ENCODE data around the gene TMEM132C. TPM values are rescaled to one million over a fixed set of nuclear protein-coding genes. Genes with fewer than 3 reads are reported as not detected.

The TMEM132C gene
- total and polyA plus RNA-seq, 2 of the 8 experiments (the other 6 are each of a cell fraction or from before 2014, with no cell fraction given), result 0.23 to 0.76 TPM

DNA sequence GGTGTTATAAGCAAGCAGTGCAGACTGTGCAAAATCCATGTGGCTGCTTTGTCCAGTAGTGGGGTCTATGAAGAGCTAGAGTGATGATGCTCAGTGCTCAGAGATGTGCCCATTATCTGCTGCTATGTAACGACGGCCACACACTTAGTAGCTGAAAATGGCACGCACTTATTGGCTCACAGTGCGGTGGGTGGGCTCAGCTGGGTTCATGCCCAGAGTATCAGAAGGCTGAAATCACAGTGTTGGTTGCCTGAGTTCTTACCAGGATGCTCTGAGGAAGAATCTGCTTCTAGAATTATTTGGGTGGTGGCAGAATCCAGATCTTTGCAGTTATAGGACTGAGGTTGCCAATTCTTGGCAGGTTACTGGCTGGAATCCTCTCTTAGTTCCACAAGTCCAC, 432.1 kb downstream of the TMEM132C start:
- no peak overlapping the region for H2BK20ac ChIP-seq (ENCODE audit: low read length)
- no peaks in the 10 kb centered on the region for H4K20me1 ChIP-seq (replicated peaks in 1 of 2; ENCODE audit: control insufficient read depth in 1 of 2, insufficient read depth in 2 of 2, low read length in 2 of 2)
- peaks cover 0 to 3% (median under 1%) of the 10 kb centered on the region in 4 experiments; a peak in 2 of 7 replicates for H3K4me1 ChIP-seq (replicated peaks in 1 of 4; ENCODE audit: control insufficient read depth in 3 of 4, insufficient read depth in 4 of 4, low read length in 3 of 4)
- H4K91ac ChIP-seq (replicated peaks; ENCODE audit: insufficient read length, low read length), result no peak overlapping the region
- H3K4me2 ChIP-seq (ENCODE audit: insufficient read depth in 1 of 2, low read depth in 2 of 2, low read length in 2 of 2), result no peak overlapping the region
- H2BK5ac ChIP-seq (ENCODE audit: low read depth, low read length), result no peak overlapping the region
- H3K18ac ChIP-seq (ENCODE audit: extremely low read depth, low read length), result no peak overlapping the region
- ChIA-PET POLR2A (ENCODE audit: partially characterized antibody) (no interaction called here), CTCF (ENCODE audit: partially characterized antibody) (no interaction called here)
- H3K27ac ChIP-seq (ENCODE audit: low read depth, low read length), result no peak overlapping the region
- no peak overlapping the region for H2AK5ac ChIP-seq (ENCODE audit: low read depth, low read length)
- 93% methylated on average over 4 of the region's 4 CpGs; no CpG with 5 or more reads in 1 of the 2 experiments for WGBS, 2 experiments (ENCODE audit: extremely low coverage in 1 of 2, insufficient coverage in 1 of 2, insufficient read length in 1 of 2, insufficient replicate concordance in 2 of 2, low coverage in 1 of 2, low lambda C conversion rate in 2 of 2, missing lambda C conversion rate in 1 of 2)
- H3K56ac ChIP-seq (replicated peaks; ENCODE audit: insufficient read length, low read depth, low read length), result no peak overlapping the region
- DNase-seq (ENCODE audit: low read depth in 1 of 2, low spot score in 2 of 2), result no peak
- H4K8ac ChIP-seq (ENCODE audit: extremely low read depth, insufficient read depth, low read length), result no peak overlapping the region
- H3K4ac ChIP-seq (replicated peaks; ENCODE audit: insufficient read length, low read depth, low read length), result no peak overlapping the region
- H3K79me2 ChIP-seq (ENCODE audit: control insufficient read depth in 1 of 2, insufficient read depth in 2 of 2, low read length in 2 of 2), result no peaks in the 10 kb centered on the region
- no peak overlapping the region for H2BK12ac ChIP-seq (ENCODE audit: low read depth, low read length)
- H3K9ac ChIP-seq (replicated peaks in 1 of 4; ENCODE audit: extremely low read depth in 1 of 4, low read depth in 3 of 4, low read length in 3 of 4), result no peak overlapping the region
- no peak overlapping the region for H4K5ac ChIP-seq (ENCODE audit: insufficient read length, low read depth, low read length)
- H3K14ac ChIP-seq (ENCODE audit: insufficient read length), result no peak overlapping the region
- H2AFZ ChIP-seq (ENCODE audit: low read length), result no peak overlapping the region
- H3K23me2 ChIP-seq (ENCODE audit: low read depth, low read length), result no peaks in the 10 kb centered on the region; the same call in 1 of the 2 replicates
- TF ChIP-seq HDAC6 (IDR thresholded peaks at IDR 0.05; ENCODE audit: low read depth, low read length) (no peak), SIRT6 (IDR thresholded peaks at IDR 0.05; ENCODE audit: low read length) (no peak), SUZ12 (IDR thresholded peaks at IDR 0.05; ENCODE audit: low read length) (no peak), CHD1 (IDR thresholded peaks at IDR 0.05; ENCODE audit: low read depth, low read length) (no peak), RAD21 (IDR thresholded peaks at IDR 0.05 in 1 of 2, conservative IDR thresholded peaks at IDR 0.05 in 1 of 2; ENCODE audit: low read depth in 2 of 2, low read length in 2 of 2) (no peak), CREB1 (IDR thresholded peaks at IDR 0.05) (no peak), SRF (IDR thresholded peaks at IDR 0.05; ENCODE audit: low read depth, low read length) (no peak), SP4 (IDR thresholded peaks at IDR 0.05; ENCODE audit: low read length) (no peak), YY1 (IDR thresholded peaks at IDR 0.05; ENCODE audit: low read depth, low read length) (no peak), NRF1 (IDR thresholded peaks at IDR 0.05; ENCODE audit: low read depth, low read length) (no peak), RXRA (IDR thresholded peaks at IDR 0.05; ENCODE audit: insufficient read depth, low read depth, low read length) (no peak), BRCA1 (IDR thresholded peaks at IDR 0.05; ENCODE audit: low read depth, low read length) (no peak)
- TF ChIP-seq, protein P1, sequence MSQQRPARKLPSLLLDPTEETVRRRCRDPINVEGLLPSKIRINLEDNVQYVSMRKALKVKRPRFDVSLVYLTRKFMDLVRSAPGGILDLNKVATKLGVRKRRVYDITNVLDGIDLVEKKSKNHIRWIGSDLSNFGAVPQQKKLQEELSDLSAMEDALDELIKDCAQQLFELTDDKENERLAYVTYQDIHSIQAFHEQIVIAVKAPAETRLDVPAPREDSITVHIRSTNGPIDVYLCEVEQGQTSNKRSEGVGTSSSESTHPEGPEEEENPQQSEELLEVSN (IDR thresholded peaks at IDR 0.05), result no peak
- TF ChIP-seq, protein P2, sequence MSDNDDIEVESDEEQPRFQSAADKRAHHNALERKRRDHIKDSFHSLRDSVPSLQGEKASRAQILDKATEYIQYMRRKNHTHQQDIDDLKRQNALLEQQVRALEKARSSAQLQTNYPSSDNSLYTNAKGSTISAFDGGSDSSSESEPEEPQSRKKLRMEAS (IDR thresholded peaks at IDR 0.05), result no peak
- H3K36me3 ChIP-seq (ENCODE audit: control insufficient read depth in 2 of 4, insufficient read depth in 4 of 4, low read length in 3 of 4), result no peaks in the 10 kb centered on the region
- H2BK15ac ChIP-seq (ENCODE audit: low read length), result no peak overlapping the region
- no peak overlapping the region for H3K4me3 ChIP-seq (ENCODE audit: extremely low read depth in 1 of 4, insufficient read depth in 2 of 4, low read depth in 3 of 4, low read length in 4 of 4)
- no peak for FAIRE-seq
- no peaks in the 10 kb centered on the region; a peak in 2 of 7 replicates for H3K27me3 ChIP-seq (replicated peaks in 1 of 4; ENCODE audit: control insufficient read depth in 3 of 4, extremely low read depth in 1 of 4, insufficient read depth in 3 of 4, low read length in 3 of 4)
- no peak overlapping the region for H3K23ac ChIP-seq (ENCODE audit: insufficient read length)
- no peaks in the 10 kb centered on the region for H3K79me1 ChIP-seq (ENCODE audit: low read depth, low read length)
- H2BK120ac ChIP-seq (replicated peaks; ENCODE audit: low read depth, low read length), result no peak overlapping the region
- no peaks in the 10 kb centered on the region; a peak in 1 of 4 replicates for H3K9me3 ChIP-seq (ENCODE audit: insufficient read depth in 2 of 2, low read depth in 1 of 2, low read length in 1 of 2)
